ENCODE measurements around the gene MYL7. TPM values are rescaled to one million over a fixed set of nuclear protein-coding genes. Genes with fewer than 3 reads are reported as not detected.

Gene MYL7
- total RNA-seq, 1 donor from 2014 or later, result not detected

GRCh38 chr7:44096326-44096881 is 44.7 kb downstream of the MYL7 start:
- no peak overlapping the region for H3K4me3 ChIP-seq (ENCODE audit: low read depth, low read length)
- TF ChIP-seq, protein P1, sequence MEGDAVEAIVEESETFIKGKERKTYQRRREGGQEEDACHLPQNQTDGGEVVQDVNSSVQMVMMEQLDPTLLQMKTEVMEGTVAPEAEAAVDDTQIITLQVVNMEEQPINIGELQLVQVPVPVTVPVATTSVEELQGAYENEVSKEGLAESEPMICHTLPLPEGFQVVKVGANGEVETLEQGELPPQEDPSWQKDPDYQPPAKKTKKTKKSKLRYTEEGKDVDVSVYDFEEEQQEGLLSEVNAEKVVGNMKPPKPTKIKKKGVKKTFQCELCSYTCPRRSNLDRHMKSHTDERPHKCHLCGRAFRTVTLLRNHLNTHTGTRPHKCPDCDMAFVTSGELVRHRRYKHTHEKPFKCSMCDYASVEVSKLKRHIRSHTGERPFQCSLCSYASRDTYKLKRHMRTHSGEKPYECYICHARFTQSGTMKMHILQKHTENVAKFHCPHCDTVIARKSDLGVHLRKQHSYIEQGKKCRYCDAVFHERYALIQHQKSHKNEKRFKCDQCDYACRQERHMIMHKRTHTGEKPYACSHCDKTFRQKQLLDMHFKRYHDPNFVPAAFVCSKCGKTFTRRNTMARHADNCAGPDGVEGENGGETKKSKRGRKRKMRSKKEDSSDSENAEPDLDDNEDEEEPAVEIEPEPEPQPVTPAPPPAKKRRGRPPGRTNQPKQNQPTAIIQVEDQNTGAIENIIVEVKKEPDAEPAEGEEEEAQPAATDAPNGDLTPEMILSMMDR (conservative IDR thresholded peaks at IDR 0.05; ENCODE audit: low read depth, low read length), result no peak
- no peak for DNase-seq (ENCODE audit: low read depth)

- TF ChIP-seq, protein P1 (conservative IDR thresholded peaks at IDR 0.05; ENCODE audit: low read depth, low read length), result no peak
- no peak for DNase-seq (ENCODE audit: low read depth)
Observed at GRCh38 chr7:44095781-44096180, 45.4 kb downstream of the MYL7 start.

GRCh38 chr7:44094883-44095592 is 46.1 kb downstream of the MYL7 start:
- no peak for DNase-seq (ENCODE audit: low read depth)
- TF ChIP-seq, protein P1 (conservative IDR thresholded peaks at IDR 0.05; ENCODE audit: low read depth, low read length), result no peak
- H3K4me3 ChIP-seq (ENCODE audit: low read depth, low read length), result no peak overlapping the region

More at GRCh38 chr7:44095781-44096180, 45.4 kb downstream of the MYL7 start:
- H3K4me3 ChIP-seq (ENCODE audit: low read depth, low read length), result no peak overlapping the region

DNA sequence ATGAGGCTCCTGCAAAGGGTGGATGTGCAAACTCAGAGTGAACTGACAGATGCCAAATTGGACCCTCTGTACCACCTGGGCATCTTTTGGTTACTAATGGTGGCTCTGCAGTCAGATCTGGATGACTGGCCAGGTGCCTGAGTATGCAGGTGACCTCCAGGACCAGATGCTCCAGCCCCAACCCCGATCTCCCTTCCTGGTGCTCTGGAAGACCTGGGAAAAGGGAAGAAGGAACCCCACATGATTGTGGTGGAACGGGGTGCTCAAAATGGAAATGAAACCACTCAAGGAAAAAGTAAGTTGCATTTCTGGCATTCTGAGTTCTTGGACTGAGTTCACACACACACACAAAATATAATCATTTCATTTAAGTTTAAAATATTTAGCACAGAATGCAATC is 46.8 kb downstream of the MYL7 start:
- DNase-seq (ENCODE audit: low read depth), result no peak
- TF ChIP-seq, protein P1 (conservative IDR thresholded peaks at IDR 0.05; ENCODE audit: low read depth, low read length), result no peak
- H3K4me3 ChIP-seq (ENCODE audit: low read depth, low read length), result no peak overlapping the region

DNA sequence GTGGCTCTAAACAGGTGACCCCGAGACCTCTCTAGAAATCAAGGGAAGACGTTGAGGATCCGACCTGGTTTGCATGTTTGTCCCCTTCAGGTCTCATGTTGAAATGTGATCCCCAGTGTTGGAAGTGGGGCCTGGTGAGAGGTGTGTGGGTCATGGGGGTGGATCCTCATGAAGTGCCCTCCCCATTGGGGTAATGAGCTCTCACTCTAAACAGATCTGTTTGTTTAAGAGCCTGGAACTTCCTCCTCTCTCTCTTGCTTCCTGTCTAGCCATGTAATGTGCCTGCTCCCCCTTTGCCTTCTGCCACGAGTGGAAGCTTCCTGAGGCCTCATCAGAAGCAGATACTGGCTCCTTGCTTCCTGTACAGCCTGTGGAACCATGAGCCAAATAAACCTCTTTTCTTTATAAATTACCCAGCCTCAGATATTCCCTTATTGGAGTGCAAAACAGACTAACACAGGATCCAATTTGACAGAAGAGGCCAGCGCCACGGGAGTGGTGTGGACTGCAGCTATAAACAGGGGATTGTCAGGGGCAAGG is 48.0 kb downstream of the MYL7 start:
- TF ChIP-seq, protein P1 (conservative IDR thresholded peaks at IDR 0.05; ENCODE audit: low read depth, low read length), result no peak
- DNase-seq (ENCODE audit: low read depth), result no peak
- no peak overlapping the region for H3K4me3 ChIP-seq (ENCODE audit: low read depth, low read length)

Other genes starting within 250 kb of the MYL7 start
- 17.6 and 17.7 TPM in 2 replicates for gene URGCP, start 234.7 kb downstream of the MYL7 start, total RNA-seq
- gene UBE2D4, start 214.9 kb downstream of the MYL7 start, total RNA-seq, result 22.5 and 26.7 TPM in 2 replicates
- not detected in 2 replicates for gene SPDYE1, start 143.4 kb downstream of the MYL7 start, total RNA-seq
- gene DBNL, start 96.6 kb downstream of the MYL7 start, total RNA-seq, result 97.7 and 151 TPM in 2 replicates
- not detected in 2 replicates for gene PGAM2, start 75.8 kb downstream of the MYL7 start, total RNA-seq
- 8.0 and 19.1 TPM in 2 replicates for gene POLM, start 58.8 kb downstream of the MYL7 start, total RNA-seq
- 37.3 and 78.4 TPM in 2 replicates for gene AEBP1, start 37.0 kb downstream of the MYL7 start, total RNA-seq
- 92.7 and 160 TPM in 2 replicates for gene POLD2, start 17.8 kb downstream of the MYL7 start, total RNA-seq
- 1.0 and 2.2 TPM in 2 replicates for gene GCK, start 48.1 kb upstream of the MYL7 start, total RNA-seq
- gene YKT6, start 59.6 kb upstream of the MYL7 start, total RNA-seq, result 79.3 and 111 TPM in 2 replicates
- not detected in 2 replicates for gene CAMK2B, start 184.3 kb upstream of the MYL7 start, total RNA-seq

All from epithelial cell of proximal tubule (primary cell).